Measurements from ENCODE around the gene CD38.

The CD38 gene

DNA sequence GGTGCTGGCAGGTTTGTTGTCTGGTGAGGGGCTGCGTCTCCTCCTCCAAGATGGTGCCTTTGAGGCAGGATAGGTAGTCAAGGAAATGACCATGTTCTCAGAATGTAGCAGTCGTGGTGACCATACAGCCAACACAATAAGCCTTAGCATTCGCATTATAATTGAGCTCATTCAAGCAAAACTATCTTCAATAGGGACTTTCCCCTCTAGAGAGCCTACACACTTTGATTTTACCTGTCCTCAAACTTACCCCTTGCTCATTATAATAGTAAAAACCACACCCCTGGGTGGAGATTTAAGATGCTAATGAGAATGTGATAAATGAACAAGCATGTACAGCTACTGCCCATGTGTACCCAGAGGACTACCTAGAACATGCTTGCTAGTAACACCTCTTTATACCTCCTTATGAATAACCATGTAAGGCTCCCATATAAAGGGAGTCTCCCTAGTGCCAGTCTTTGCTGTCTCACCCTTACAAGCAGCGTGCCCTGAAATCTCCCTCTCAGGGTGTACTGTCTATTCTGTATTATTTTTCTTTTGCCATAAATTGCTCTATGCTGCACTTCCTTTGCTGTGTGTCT, 112.2 kb downstream of the CD38 start (continued):
- TF ChIP-seq ZNF37A (tag by site-specific recombination; IDR thresholded peaks at IDR 0.05): no peak
- TF ChIP-seq, protein P1, sequence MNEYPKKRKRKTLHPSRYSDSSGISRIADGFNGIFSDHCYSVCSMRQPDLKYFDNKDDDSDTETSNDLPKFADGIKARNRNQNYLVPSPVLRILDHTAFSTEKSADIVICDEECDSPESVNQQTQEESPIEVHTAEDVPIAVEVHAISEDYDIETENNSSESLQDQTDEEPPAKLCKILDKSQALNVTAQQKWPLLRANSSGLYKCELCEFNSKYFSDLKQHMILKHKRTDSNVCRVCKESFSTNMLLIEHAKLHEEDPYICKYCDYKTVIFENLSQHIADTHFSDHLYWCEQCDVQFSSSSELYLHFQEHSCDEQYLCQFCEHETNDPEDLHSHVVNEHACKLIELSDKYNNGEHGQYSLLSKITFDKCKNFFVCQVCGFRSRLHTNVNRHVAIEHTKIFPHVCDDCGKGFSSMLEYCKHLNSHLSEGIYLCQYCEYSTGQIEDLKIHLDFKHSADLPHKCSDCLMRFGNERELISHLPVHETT (tag by site-specific recombination; IDR thresholded peaks at IDR 0.05): no peak
- no peak for TF ChIP-seq ZNF621 (tag by site-specific recombination; IDR thresholded peaks at IDR 0.05)
- TF ChIP-seq ZNF10 (tag by site-specific recombination; IDR thresholded peaks at IDR 0.05): no peak
- no peak for TF ChIP-seq ZNF654 (tag by site-specific recombination; IDR thresholded peaks at IDR 0.05; ENCODE audit: low read depth)
- TF ChIP-seq ZNF335 (tag by site-specific recombination; conservative IDR thresholded peaks at IDR 0.05): no peak
- TF ChIP-seq, protein P2, sequence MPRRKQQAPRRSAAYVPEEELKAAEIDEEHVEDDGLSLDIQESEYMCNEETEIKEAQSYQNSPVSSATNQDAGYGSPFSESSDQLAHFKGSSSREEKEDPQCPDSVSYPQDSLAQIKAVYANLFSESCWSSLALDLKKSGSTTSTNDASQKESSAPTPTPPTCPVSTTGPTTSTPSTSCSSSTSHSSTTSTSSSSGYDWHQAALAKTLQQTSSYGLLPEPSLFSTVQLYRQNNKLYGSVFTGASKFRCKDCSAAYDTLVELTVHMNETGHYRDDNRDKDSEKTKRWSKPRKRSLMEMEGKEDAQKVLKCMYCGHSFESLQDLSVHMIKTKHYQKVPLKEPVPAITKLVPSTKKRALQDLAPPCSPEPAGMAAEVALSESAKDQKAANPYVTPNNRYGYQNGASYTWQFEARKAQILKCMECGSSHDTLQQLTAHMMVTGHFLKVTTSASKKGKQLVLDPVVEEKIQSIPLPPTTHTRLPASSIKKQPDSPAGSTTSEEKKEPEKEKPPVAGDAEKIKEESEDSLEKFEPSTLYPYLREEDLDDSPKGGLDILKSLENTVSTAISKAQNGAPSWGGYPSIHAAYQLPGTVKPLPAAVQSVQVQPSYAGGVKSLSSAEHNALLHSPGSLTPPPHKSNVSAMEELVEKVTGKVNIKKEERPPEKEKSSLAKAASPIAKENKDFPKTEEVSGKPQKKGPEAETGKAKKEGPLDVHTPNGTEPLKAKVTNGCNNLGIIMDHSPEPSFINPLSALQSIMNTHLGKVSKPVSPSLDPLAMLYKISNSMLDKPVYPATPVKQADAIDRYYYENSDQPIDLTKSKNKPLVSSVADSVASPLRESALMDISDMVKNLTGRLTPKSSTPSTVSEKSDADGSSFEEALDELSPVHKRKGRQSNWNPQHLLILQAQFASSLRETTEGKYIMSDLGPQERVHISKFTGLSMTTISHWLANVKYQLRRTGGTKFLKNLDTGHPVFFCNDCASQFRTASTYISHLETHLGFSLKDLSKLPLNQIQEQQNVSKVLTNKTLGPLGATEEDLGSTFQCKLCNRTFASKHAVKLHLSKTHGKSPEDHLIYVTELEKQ (tag by site-specific recombination; IDR thresholded peaks at IDR 0.05; ENCODE audit: borderline replicate concordance): no peak
- no peak for TF ChIP-seq TCF7L2 (IDR thresholded peaks at IDR 0.05; ENCODE audit: borderline replicate concordance, low read depth, low read length)
- TF ChIP-seq ZSCAN23 (tag by site-specific recombination; IDR thresholded peaks at IDR 0.05): no peak

DNA sequence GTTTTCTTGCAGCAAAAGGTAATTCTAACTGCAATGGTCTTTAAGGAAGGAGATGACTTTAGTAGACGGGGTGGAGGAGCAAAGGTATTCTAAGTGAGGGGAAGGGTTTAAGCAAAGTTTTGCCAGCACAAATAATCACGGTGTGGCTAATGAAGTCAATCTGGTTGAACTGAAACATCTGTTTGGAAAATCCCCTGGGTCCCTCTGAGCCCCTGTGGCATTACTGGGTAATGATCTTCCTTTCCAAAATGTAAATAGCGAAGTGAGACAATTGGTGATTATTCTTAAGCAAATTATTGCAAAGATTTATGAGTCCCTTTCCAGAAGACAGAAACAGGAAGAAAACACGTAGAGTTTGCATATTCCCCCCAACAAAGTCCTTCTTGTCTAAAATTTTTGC, 113.2 kb downstream of the CD38 start:
- H3K9me3 ChIP-seq (ENCODE audit: control insufficient read depth, insufficient read depth, low read depth, low read length): no peaks in the 10 kb centered on the region
- ChIA-PET POLR2A (no interaction called here), CTCF (interaction anchor here (3.9 kb wide), 1 partner anchor 64 kb away, joined by 13 read pairs; no protein-coding TSS in a partner anchor)
- H3K4me3 ChIP-seq (ENCODE audit: low read depth, low read length): no peak overlapping the region
- TF ChIP-seq ZNF548 (tag by site-specific recombination; IDR thresholded peaks at IDR 0.05) (no peak), HOXD13 (CRISPR knock-in tag; IDR thresholded peaks at IDR 0.05; ENCODE audit: borderline replicate concordance) (no peak), ZNF248 (tag by site-specific recombination; IDR thresholded peaks at IDR 0.05) (no peak), SETDB1 (IDR thresholded peaks at IDR 0.05; ENCODE audit: insufficient read length, low read length) (no peak), ZSCAN16 (tag by site-specific recombination; IDR thresholded peaks at IDR 0.05) (no peak), BCL11B (tag by site-specific recombination; IDR thresholded peaks at IDR 0.05; ENCODE audit: low read depth) (no peak), ZNF792 (tag by site-specific recombination; IDR thresholded peaks at IDR 0.05) (no peak), ZFP41 (tag by site-specific recombination; IDR thresholded peaks at IDR 0.05; ENCODE audit: borderline replicate concordance) (no peak), ZSCAN18 (tag by site-specific recombination; IDR thresholded peaks at IDR 0.05) (no peak), REPIN1 (tag by site-specific recombination; IDR thresholded peaks at IDR 0.05; ENCODE audit: low read depth) (no peak), ZNF473 (tag by site-specific recombination; IDR thresholded peaks at IDR 0.05) (no peak), ZEB2 (tag by site-specific recombination; IDR thresholded peaks at IDR 0.05) (no peak), ZNF664 (tag by site-specific recombination; IDR thresholded peaks at IDR 0.05) (no peak), ZNF549 (tag by site-specific recombination; IDR thresholded peaks at IDR 0.05) (no peak)
- H3K36me3 ChIP-seq (ENCODE audit: control insufficient read depth in 2 of 2, insufficient read depth in 1 of 2, low read length in 2 of 2): no peaks in the 10 kb centered on the region
- H3K27ac ChIP-seq (ENCODE audit: extremely low read depth, low read depth, low read length): no peak overlapping the region
- H3K4me1 ChIP-seq (ENCODE audit: control insufficient read depth, insufficient read depth, low read length): no peaks in the 10 kb centered on the region

All from HEK293 (cell line).